ENCODE measurements around the gene ZNF638. TPM values are rescaled to one million over a fixed set of nuclear protein-coding genes. Genes with fewer than 3 reads are reported as not detected.

Gene ZNF638
- total and polyA plus RNA-seq, 4 donors = 23.8 to 184 (median 127) TPM

GRCh38 chr2:71340176-71340575 lies 8.6 kb downstream of the ZNF638 start:
- Histone ChIP-seq H3K36me3 (ENCODE audit: control insufficient read depth in 1 of 2, insufficient read depth in 2 of 2, low read length in 1 of 2) (no peaks in the 10 kb centered on the region), H3K9me3 (ENCODE audit: control insufficient read depth, low read length) (no peaks in the 10 kb centered on the region), H3K27me3 (ENCODE audit: control insufficient read depth in 1 of 2, insufficient read depth in 2 of 2, low read length in 1 of 2) (no peaks in the 10 kb centered on the region), H3K4me1 (ENCODE audit: control insufficient read depth in 1 of 2, insufficient read depth in 2 of 2, low read length in 2 of 2) (peaks cover 2% of the 10 kb centered on the region in 2 donors), H3K4me3 (ENCODE audit: low read length in 2 of 2) (no peak overlapping the region), H3K27ac (ENCODE audit: low read depth in 1 of 2, low read length in 2 of 2) (no peak overlapping the region)
- intact Hi-C loops (cut with DNase I) = no loop called here
- ATAC-seq (ENCODE audit: low FRiP score) (no peak), DNase-seq (no peak)
- WGBS, 2 donors = 41 to 44% methylated on average over 3 of the region's 3 CpGs

- Histone ChIP-seq H3K4me3 (ENCODE audit: low read length in 2 of 2) (no peak overlapping the region), H3K27ac (ENCODE audit: low read depth in 1 of 2, low read length in 2 of 2) (no peak overlapping the region), H3K36me3 (ENCODE audit: control insufficient read depth in 1 of 2, insufficient read depth in 2 of 2, low read length in 1 of 2) (no peaks in the 10 kb centered on the region), H3K27me3 (ENCODE audit: control insufficient read depth in 1 of 2, insufficient read depth in 2 of 2, low read length in 1 of 2) (no peaks in the 10 kb centered on the region), H3K4me1 (ENCODE audit: control insufficient read depth in 1 of 2, insufficient read depth in 2 of 2, low read length in 2 of 2) (peaks cover 2% of the 10 kb centered on the region in 2 donors), H3K9me3 (ENCODE audit: control insufficient read depth, low read length) (no peaks in the 10 kb centered on the region)
- WGBS, 2 donors = 45 to 55% methylated on average over 4 of the region's 4 CpGs
- ATAC-seq (ENCODE audit: low FRiP score) (no peak), DNase-seq (no peak)
- intact Hi-C loops (cut with DNase I) = no loop called here
Measured at GRCh38 chr2:71341645-71342044, 10.1 kb downstream of the ZNF638 start.

GRCh38 chr2:71346065-71346464 lies 14.5 kb downstream of the ZNF638 start:
- H3K4me1 ChIP-seq (ENCODE audit: control insufficient read depth in 1 of 2, insufficient read depth in 2 of 2, low read length in 2 of 2) = peaks cover 0 to 2% of the 10 kb centered on the region in 2 donors
- no peaks in the 10 kb centered on the region for H3K9me3 ChIP-seq (ENCODE audit: control insufficient read depth, low read length)
- H3K4me3 ChIP-seq (ENCODE audit: low read length in 2 of 2) = no peak overlapping the region
- peaks cover 0 to 7% of the 10 kb centered on the region in 2 donors for H3K36me3 ChIP-seq (ENCODE audit: control insufficient read depth in 1 of 2, insufficient read depth in 2 of 2, low read length in 1 of 2)
- DNase-seq (no peak), ATAC-seq (ENCODE audit: low FRiP score) (no peak)
- H3K27ac ChIP-seq (ENCODE audit: low read depth in 1 of 2, low read length in 2 of 2) = no peak overlapping the region
- WGBS, 2 donors = 95 to 97% methylated on average over 2 of the region's 2 CpGs
- no peaks in the 10 kb centered on the region for H3K27me3 ChIP-seq (ENCODE audit: control insufficient read depth in 1 of 2, insufficient read depth in 2 of 2, low read length in 1 of 2)
- intact Hi-C loops (cut with DNase I) = no loop called here

- DNase-seq (no peak), ATAC-seq (ENCODE audit: low FRiP score) (no peak)
- Histone ChIP-seq H3K4me3 (ENCODE audit: low read length in 2 of 2) (no peak overlapping the region), H3K27me3 (ENCODE audit: control insufficient read depth in 1 of 2, insufficient read depth in 2 of 2, low read length in 1 of 2) (no peaks in the 10 kb centered on the region), H3K4me1 (ENCODE audit: control insufficient read depth in 1 of 2, insufficient read depth in 2 of 2, low read length in 2 of 2) (peaks cover 0 to 1% of the 10 kb centered on the region in 2 donors), H3K27ac (ENCODE audit: low read depth in 1 of 2, low read length in 2 of 2) (no peak overlapping the region), H3K36me3 (ENCODE audit: control insufficient read depth in 1 of 2, insufficient read depth in 2 of 2, low read length in 1 of 2) (peaks cover 0 to 7% of the 10 kb centered on the region in 2 donors), H3K9me3 (ENCODE audit: control insufficient read depth, low read length) (no peaks in the 10 kb centered on the region)
- intact Hi-C loops (cut with DNase I) = no loop called here
Measured at GRCh38 chr2:71347517-71347916, 15.9 kb downstream of the ZNF638 start.

GRCh38 chr2:71348302-71348701 lies 16.7 kb downstream of the ZNF638 start:
- no peaks in the 10 kb centered on the region for H3K27me3 ChIP-seq (ENCODE audit: control insufficient read depth in 1 of 2, insufficient read depth in 2 of 2, low read length in 1 of 2)
- no peak for DNase-seq
- no peak overlapping the region for H3K27ac ChIP-seq (ENCODE audit: low read depth in 1 of 2, low read length in 2 of 2)
- H3K4me3 ChIP-seq (ENCODE audit: low read length in 2 of 2) = no peak overlapping the region
- H3K9me3 ChIP-seq (ENCODE audit: control insufficient read depth, low read length) = no peaks in the 10 kb centered on the region
- H3K36me3 ChIP-seq (ENCODE audit: control insufficient read depth in 1 of 2, insufficient read depth in 2 of 2, low read length in 1 of 2) = peaks cover 0 to 7% of the 10 kb centered on the region in 2 donors
- 73 to 75% methylated on average over 3 of the region's 3 CpGs for WGBS, 2 donors
- intact Hi-C loops (cut with DNase I) = no loop called here
- no peak for ATAC-seq (ENCODE audit: low FRiP score)
- peaks cover 0 to under 1% of the 10 kb centered on the region in 2 donors for H3K4me1 ChIP-seq (ENCODE audit: control insufficient read depth in 1 of 2, insufficient read depth in 2 of 2, low read length in 2 of 2)

GRCh38 chr2:71353248-71353647 lies 21.7 kb downstream of the ZNF638 start:
- Histone ChIP-seq H3K27me3 (ENCODE audit: control insufficient read depth in 1 of 2, insufficient read depth in 2 of 2, low read length in 1 of 2) (no peaks in the 10 kb centered on the region), H3K36me3 (ENCODE audit: control insufficient read depth in 1 of 2, insufficient read depth in 2 of 2, low read length in 1 of 2) (peaks cover 9 to 12% of the 10 kb centered on the region in 2 donors), H3K4me3 (ENCODE audit: low read length in 2 of 2) (no peak overlapping the region), H3K27ac (ENCODE audit: low read depth in 1 of 2, low read length in 2 of 2) (no peak overlapping the region), H3K4me1 (ENCODE audit: control insufficient read depth in 1 of 2, insufficient read depth in 2 of 2, low read length in 2 of 2) (peaks cover 0 to 2% of the 10 kb centered on the region in 2 donors), H3K9me3 (ENCODE audit: control insufficient read depth, low read length) (no peaks in the 10 kb centered on the region)
- intact Hi-C loops (cut with DNase I) = no loop called here
- ATAC-seq (ENCODE audit: low FRiP score) (no peak), DNase-seq (no peak)
- 59 to 66% methylated on average over 2 of the region's 2 CpGs for WGBS, 2 donors

- no peak overlapping the region for H3K4me3 ChIP-seq (ENCODE audit: low read length in 2 of 2)
- peaks cover 2 to 18% of the 10 kb centered on the region in 2 donors for H3K36me3 ChIP-seq (ENCODE audit: control insufficient read depth in 1 of 2, insufficient read depth in 2 of 2, low read length in 1 of 2)
- 92 to 94% methylated on average over 6 of the region's 6 CpGs for WGBS, 2 donors
- ATAC-seq (ENCODE audit: low FRiP score) (no peak), DNase-seq (no peak)
- no peak overlapping the region for H3K27ac ChIP-seq (ENCODE audit: low read depth in 1 of 2, low read length in 2 of 2)
- intact Hi-C loops (cut with DNase I) = no loop called here
- no peaks in the 10 kb centered on the region for H3K9me3 ChIP-seq (ENCODE audit: control insufficient read depth, low read length)
- no peaks in the 10 kb centered on the region for H3K27me3 ChIP-seq (ENCODE audit: control insufficient read depth in 1 of 2, insufficient read depth in 2 of 2, low read length in 1 of 2)
- H3K4me1 ChIP-seq (ENCODE audit: control insufficient read depth in 1 of 2, insufficient read depth in 2 of 2, low read length in 2 of 2) = no peaks in the 10 kb centered on the region
Measured at GRCh38 chr2:71358931-71359671, 27.5 kb downstream of the ZNF638 start.

- H3K27me3 ChIP-seq (ENCODE audit: control insufficient read depth in 1 of 2, insufficient read depth in 2 of 2, low read length in 1 of 2) = no peaks in the 10 kb centered on the region
- H3K9me3 ChIP-seq (ENCODE audit: control insufficient read depth, low read length) = no peaks in the 10 kb centered on the region
- no peak overlapping the region for H3K27ac ChIP-seq (ENCODE audit: low read depth in 1 of 2, low read length in 2 of 2)
- ATAC-seq (ENCODE audit: low FRiP score) (no peak), DNase-seq (no peak)
- WGBS, 2 donors = 80 to 85% methylated on average over 3 of the region's 3 CpGs
- H3K36me3 ChIP-seq (ENCODE audit: control insufficient read depth in 1 of 2, insufficient read depth in 2 of 2, low read length in 1 of 2) = peaks cover 2 to 20% of the 10 kb centered on the region in 2 donors
- no peak overlapping the region for H3K4me3 ChIP-seq (ENCODE audit: low read length in 2 of 2)
- H3K4me1 ChIP-seq (ENCODE audit: control insufficient read depth in 1 of 2, insufficient read depth in 2 of 2, low read length in 2 of 2) = no peaks in the 10 kb centered on the region
- intact Hi-C loops (cut with DNase I) = no loop called here
Measured at GRCh38 chr2:71360434-71360975, 28.9 kb downstream of the ZNF638 start.

- peaks cover 2 to 25% of the 10 kb centered on the region in 2 donors for H3K36me3 ChIP-seq (ENCODE audit: control insufficient read depth in 1 of 2, insufficient read depth in 2 of 2, low read length in 1 of 2)
- 81% methylated on average over 3 of the region's 3 CpGs for WGBS, 2 donors
- intact Hi-C loops (cut with DNase I) = no loop called here
- ATAC-seq (ENCODE audit: low FRiP score) (no peak), DNase-seq (no peak)
- H3K9me3 ChIP-seq (ENCODE audit: control insufficient read depth, low read length) = no peaks in the 10 kb centered on the region
- H3K27me3 ChIP-seq (ENCODE audit: control insufficient read depth in 1 of 2, insufficient read depth in 2 of 2, low read length in 1 of 2) = no peaks in the 10 kb centered on the region
- no peak overlapping the region for H3K4me3 ChIP-seq (ENCODE audit: low read length in 2 of 2)
- no peaks in the 10 kb centered on the region for H3K4me1 ChIP-seq (ENCODE audit: control insufficient read depth in 1 of 2, insufficient read depth in 2 of 2, low read length in 2 of 2)
- no peak overlapping the region for H3K27ac ChIP-seq (ENCODE audit: low read depth in 1 of 2, low read length in 2 of 2)
Measured at GRCh38 chr2:71361631-71362030, 30.0 kb downstream of the ZNF638 start.

Data from aorta (tissue), 5 donors.